PC-9 (cell line): ENCODE results near the gene NME7. TPM values are rescaled to one million over a fixed set of nuclear protein-coding genes. Genes with fewer than 3 reads are reported as not detected.

ENCODE experiments used
- BruUV-seq: library from RNA; stranded (reverse); fragments of 400-500 nt; replicated peaks from 2 replicates; lab custom pipeline; 2021; lab: Mats Ljungman, UMichigan
- CTCF ChIA-PET: fragments of 300-600 bp; sonication (Branson Sonifier 250); formaldehyde crosslinking; loops from one replicate; lab custom pipeline; 2022; ENCODE audit warnings: antibody characterized with exemption; lab: Charles Lee
- POLR2A ChIA-PET: fragments of 300-600 bp; sonication (Branson Sonifier 250); formaldehyde crosslinking; loops from one replicate; lab custom pipeline; 2022; ENCODE audit warnings: antibody characterized with exemption; ENCODE audit not compliant: unreplicated experiment; lab: Charles Lee
- DNase-seq, 2 experiments: peaks; one replicate each; pipeline versions ENCODE4 v3.0.0 to v3.0.0-alpha.2; 2015 to 2022; ENCODE audit warnings: mixed read lengths in 1 of 2
- H2AFZ ChIP-seq: fragments of 200-600 bp; sonication (generic); 2 replicates; pipeline ENCODE4 v1.8.1; 2017; ENCODE audit warnings: antibody characterized with exemption
- H3F3A ChIP-seq: fragments of 200-600 bp; sonication (generic); 2 replicates; pipeline ENCODE4 v1.8.1; 2017; ENCODE audit warnings: antibody characterized with exemption, mild to moderate bottlenecking, low read depth; ENCODE audit not compliant: insufficient read depth
- H3K27ac ChIP-seq: fragments of 200-600 bp; sonication (generic); 2 replicates; pipeline ENCODE4 v1.6.1; 2016; ENCODE audit warnings: mixed run types
- H3K27me3 ChIP-seq: fragments of 200-600 bp; sonication (generic); 2 replicates; pipeline ENCODE4 v1.6.1; 2016; ENCODE audit warnings: low read depth, mixed run types; ENCODE audit not compliant: insufficient read depth
- H3K36me3 ChIP-seq: fragments of 200-600 bp; sonication (generic); 2 replicates; pipeline ENCODE4 v1.6.1; 2016; ENCODE audit warnings: low read depth, mixed run types
- H3K4me1 ChIP-seq: fragments of 200-600 bp; sonication (generic); replicated peaks from 2 replicates; pipeline ENCODE4 v1.6.1; 2016; ENCODE audit warnings: mixed run types; ENCODE audit not compliant: insufficient read depth
- H3K4me2 ChIP-seq: fragments of 200-600 bp; sonication (generic); 2 replicates; pipeline ENCODE4 v1.6.1; 2017; ENCODE audit warnings: mixed run types
- H3K4me3 ChIP-seq: fragments of 200-600 bp; sonication (generic); 2 replicates; pipeline ENCODE4 v1.6.1; 2016; ENCODE audit warnings: mixed run types
- H3K79me2 ChIP-seq: fragments of 200-600 bp; sonication (generic); 2 replicates; pipeline ENCODE4 v1.6.1; 2017; ENCODE audit warnings: low read depth, mixed run types
- H3K9me2 ChIP-seq: fragments of 200-600 bp; sonication (generic); 2 replicates; pipeline ENCODE4 v1.8.1; 2017; ENCODE audit warnings: mild to moderate bottlenecking; ENCODE audit not compliant: insufficient read depth
- H3K9me3 ChIP-seq: fragments of 200-600 bp; sonication (generic); 2 replicates; pipeline ENCODE4 v1.8.1; 2016; ENCODE audit warnings: low read depth; ENCODE audit not compliant: insufficient read depth
- H4K20me1 ChIP-seq: fragments of 200-600 bp; sonication (generic); 2 replicates; pipeline ENCODE4 v1.8.1; 2017; ENCODE audit not compliant: insufficient read depth
- EZH2 ChIP-seq: fragments of 200-600 bp; sonication (generic); IDR thresholded peaks from 2 replicates; pipeline ENCODE4 v1.8.0; 2017; ENCODE audit warnings: antibody characterized with exemption, low read depth
- intact Hi-C: fragments of 100-400 bp; cut with micrococcal nuclease; formaldehyde crosslinking; loops from one replicate; pipeline ENCODE4 v1.10.0; 2022; ENCODE audit not compliant: unreplicated experiment
- total RNA-seq: library from RNA; stranded (reverse); gene quantifications from 2 replicates; pipeline ENCODE4 v1.2.3, GENCODE V29; 2021
- TF ChIP-seq, protein P1 (sequence below): fragments of 200-600 bp; sonication (generic); conservative IDR thresholded peaks from 2 replicates; pipeline ENCODE4 v1.6.1; 2017; ENCODE audit warnings: mixed run types, antibody characterized with exemption, mild to moderate bottlenecking, moderate library complexity

NME7 gene
- total RNA-seq, 1 experiment from 2014 or later: 21.4 TPM

DNA sequence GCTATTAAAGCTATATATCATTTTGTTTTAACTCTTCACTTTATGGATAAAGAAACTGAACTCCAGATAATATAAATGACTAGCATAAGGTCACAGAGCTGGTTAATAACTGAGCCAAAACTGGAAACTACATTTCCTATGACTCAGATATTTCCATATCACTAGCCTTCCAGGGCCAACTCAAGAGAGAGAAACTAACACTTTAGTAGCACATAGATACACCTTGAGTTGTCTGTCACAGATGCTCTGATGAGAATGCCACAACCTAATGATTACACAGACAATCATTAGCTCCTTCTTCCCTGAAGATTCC, 40.7 kb downstream of the NME7 start:
- Histone ChIP-seq H3K27me3 (no peaks in the 10 kb centered on the region), H3K4me2 (no peak overlapping the region), H3K36me3 (peaks cover 7% of the 10 kb centered on the region; the same call in 1 of the 2 replicates), H3K9me3 (peaks cover 21% of the 10 kb centered on the region; the same call in 1 of the 2 replicates), H2AFZ (no peak overlapping the region), H3F3A (no peaks in the 10 kb centered on the region), H3K27ac (no peak overlapping the region), H3K9me2 (no peaks in the 10 kb centered on the region), H3K4me1 (peaks cover 6% of the 10 kb centered on the region), H3K4me3 (no peak overlapping the region), H3K79me2 (no peaks in the 10 kb centered on the region), H4K20me1 (no peaks in the 10 kb centered on the region)
- DNase-seq: no peak
- ChIA-PET POLR2A (interaction anchor here (0.6 kb wide), 1 partner anchor 884 kb away, joined by 6 read pairs; no protein-coding TSS in a partner anchor), CTCF (no interaction called here)
- no TSS peak for BruUV-seq
- intact Hi-C loops: no loop called here
- TF ChIP-seq, protein P1, sequence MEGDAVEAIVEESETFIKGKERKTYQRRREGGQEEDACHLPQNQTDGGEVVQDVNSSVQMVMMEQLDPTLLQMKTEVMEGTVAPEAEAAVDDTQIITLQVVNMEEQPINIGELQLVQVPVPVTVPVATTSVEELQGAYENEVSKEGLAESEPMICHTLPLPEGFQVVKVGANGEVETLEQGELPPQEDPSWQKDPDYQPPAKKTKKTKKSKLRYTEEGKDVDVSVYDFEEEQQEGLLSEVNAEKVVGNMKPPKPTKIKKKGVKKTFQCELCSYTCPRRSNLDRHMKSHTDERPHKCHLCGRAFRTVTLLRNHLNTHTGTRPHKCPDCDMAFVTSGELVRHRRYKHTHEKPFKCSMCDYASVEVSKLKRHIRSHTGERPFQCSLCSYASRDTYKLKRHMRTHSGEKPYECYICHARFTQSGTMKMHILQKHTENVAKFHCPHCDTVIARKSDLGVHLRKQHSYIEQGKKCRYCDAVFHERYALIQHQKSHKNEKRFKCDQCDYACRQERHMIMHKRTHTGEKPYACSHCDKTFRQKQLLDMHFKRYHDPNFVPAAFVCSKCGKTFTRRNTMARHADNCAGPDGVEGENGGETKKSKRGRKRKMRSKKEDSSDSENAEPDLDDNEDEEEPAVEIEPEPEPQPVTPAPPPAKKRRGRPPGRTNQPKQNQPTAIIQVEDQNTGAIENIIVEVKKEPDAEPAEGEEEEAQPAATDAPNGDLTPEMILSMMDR: no peak
- TF ChIP-seq EZH2: no peak

DNA sequence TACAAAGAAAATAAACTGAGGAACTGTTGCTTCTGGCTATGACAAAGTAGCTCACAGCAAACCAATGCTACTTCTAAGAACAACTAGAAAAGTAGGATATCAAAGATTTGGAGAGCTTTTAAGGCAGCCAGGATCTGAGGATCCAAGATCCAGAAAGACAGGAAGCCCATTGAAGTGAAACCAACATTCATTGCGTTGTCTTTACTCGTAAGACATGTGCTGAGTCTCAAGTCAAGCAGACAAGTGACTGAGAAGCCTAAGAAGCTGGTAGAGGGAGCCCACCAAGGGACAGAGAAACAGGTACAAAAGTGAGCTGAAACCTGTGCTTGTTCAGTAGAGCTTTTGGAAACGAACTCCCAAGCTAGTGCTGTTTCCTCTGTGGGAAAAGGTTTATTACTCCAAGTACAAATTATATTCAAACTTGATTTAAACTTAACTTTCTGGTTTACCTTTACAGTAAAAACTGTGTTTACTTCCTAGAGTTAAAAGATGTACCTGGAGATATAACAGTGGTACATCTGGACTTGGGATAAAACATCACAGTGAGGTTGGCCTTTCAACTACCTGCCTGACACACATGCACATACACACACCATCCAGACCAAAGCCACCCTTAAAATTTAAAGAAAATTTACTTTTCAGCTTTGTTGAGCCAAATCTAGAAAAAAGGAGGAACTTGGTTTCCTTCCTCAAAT, 41.2 kb downstream of the NME7 start:
- CTCF ChIA-PET: interaction anchor here (0.5 kb wide), 1 partner anchor 84 kb away, joined by 3 read pairs; no protein-coding TSS in a partner anchor
- H3K27ac ChIP-seq: no peak overlapping the region
- intact Hi-C loops: no loop called here

DNA sequence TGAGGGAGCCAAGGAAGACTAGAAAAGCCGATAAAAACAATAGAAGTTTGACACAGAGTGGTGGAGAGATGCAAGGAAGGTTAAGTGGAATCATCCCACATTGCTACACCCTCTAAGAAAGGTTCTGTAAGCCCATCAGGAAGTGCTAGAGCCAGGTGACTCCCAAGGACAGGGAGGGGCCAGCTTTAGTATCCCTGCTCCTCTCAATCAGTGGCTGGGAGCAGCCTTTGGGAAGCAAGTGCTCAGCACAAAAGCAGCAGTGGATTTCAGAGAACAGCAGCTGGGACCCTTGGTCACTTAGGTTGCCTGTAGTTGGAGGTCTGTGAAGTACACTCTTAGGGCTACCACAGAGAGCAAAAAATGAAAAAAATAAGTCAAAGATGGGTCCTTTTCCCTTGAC, 42.5 kb downstream of the NME7 start:
- Histone ChIP-seq H4K20me1 (no peaks in the 10 kb centered on the region), H3K79me2 (no peaks in the 10 kb centered on the region), H3K36me3 (peaks cover 3% of the 10 kb centered on the region; the same call in 1 of the 2 replicates), H3K9me3 (peaks cover 10% of the 10 kb centered on the region; the same call in 1 of the 2 replicates), H3K9me2 (no peaks in the 10 kb centered on the region), H3K27me3 (no peaks in the 10 kb centered on the region), H3K4me2 (no peak overlapping the region), H3K27ac (no peak overlapping the region), H3K4me3 (no peak overlapping the region), H3F3A (0 out of 2 replicates have a peak, but pooled peaks cover 3% of the 10 kb centered on the region), H3K4me1 (peaks cover 13% of the 10 kb centered on the region), H2AFZ (no peak overlapping the region)
- ChIA-PET CTCF (no interaction called here), POLR2A (no interaction called here)
- TF ChIP-seq, protein P1: no peak
- no peak for TF ChIP-seq EZH2
- BruUV-seq: no TSS peak
- intact Hi-C loops: no loop called here
- DNase-seq: no peak

More for the DNA sequence above, 41.2 kb downstream of the NME7 start:
- H3K4me3 ChIP-seq: no peak overlapping the region
- no peaks in the 10 kb centered on the region for H4K20me1 ChIP-seq
- H3K79me2 ChIP-seq: no peaks in the 10 kb centered on the region
- H2AFZ ChIP-seq: no peak overlapping the region
- POLR2A ChIA-PET: interaction anchor here (0.6 kb wide), 1 partner anchor 884 kb away, joined by 6 read pairs; no protein-coding TSS in a partner anchor
- 0 out of 2 replicates have a peak, but pooled peaks cover 3% of the 10 kb centered on the region for H3F3A ChIP-seq
- no TSS peak for BruUV-seq
- DNase-seq: no peak
- peaks cover 16% of the 10 kb centered on the region; the same call in 1 of the 2 replicates for H3K9me3 ChIP-seq
- no peaks in the 10 kb centered on the region for H3K27me3 ChIP-seq
- peaks cover 7% of the 10 kb centered on the region; the same call in 1 of the 2 replicates for H3K36me3 ChIP-seq
- H3K4me2 ChIP-seq: no peak overlapping the region
- H3K4me1 ChIP-seq: peaks cover 11% of the 10 kb centered on the region
- H3K9me2 ChIP-seq: no peaks in the 10 kb centered on the region
- TF ChIP-seq, protein P1: no peak
- TF ChIP-seq EZH2: no peak
